ENCODE measurements around the gene JAZF1.
"Not testable (repeated sequence)": the region's sequence is repeated elsewhere in the genome, so short reads cannot be mapped to it uniquely, and the experiment has no call there.

JAZF1 gene

DNA sequence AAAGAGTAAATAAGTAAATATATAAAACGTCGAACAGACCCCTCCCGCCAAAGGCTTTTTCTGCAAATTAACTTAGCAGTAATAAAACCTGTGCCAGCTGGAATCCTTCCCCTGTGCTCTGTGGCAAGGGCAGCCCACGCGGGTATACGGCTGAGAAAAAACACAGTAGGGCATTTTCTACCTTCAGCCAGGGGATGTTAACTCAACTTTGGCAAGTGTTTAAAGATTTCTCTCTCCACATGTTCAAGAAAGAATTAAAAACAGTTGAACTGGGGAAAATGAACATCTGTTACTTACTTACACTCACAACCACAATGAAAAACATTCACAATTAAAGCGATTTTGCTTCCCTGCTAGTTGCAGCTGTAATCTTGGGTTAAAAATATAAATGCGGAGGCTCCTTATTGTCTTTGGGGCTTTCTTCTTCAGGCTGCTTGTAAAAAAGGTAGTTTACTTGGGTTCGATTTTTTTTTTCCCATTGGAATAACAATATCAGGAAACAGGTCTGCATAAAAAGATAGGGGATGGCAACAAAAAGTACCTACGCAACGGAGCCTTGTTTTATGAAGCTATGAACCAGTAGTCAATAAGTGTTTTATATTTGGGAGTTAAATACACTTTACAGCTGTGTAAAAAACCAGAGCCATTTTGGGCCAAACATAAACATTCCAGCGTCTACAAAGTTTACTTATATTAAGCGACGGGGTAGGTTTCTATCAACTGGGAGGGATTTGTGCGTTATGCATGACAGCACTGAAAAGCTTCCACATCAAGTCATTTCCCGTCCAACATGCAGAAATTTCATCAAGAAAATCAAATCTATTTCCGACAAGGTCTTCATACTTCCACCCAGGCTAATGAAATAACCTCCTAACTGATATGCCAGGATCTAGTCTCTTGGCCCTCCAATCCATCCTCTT, 308.0 kb downstream of the JAZF1 start:
- DNase-seq (ENCODE audit: low spot score), result no peak

DNA sequence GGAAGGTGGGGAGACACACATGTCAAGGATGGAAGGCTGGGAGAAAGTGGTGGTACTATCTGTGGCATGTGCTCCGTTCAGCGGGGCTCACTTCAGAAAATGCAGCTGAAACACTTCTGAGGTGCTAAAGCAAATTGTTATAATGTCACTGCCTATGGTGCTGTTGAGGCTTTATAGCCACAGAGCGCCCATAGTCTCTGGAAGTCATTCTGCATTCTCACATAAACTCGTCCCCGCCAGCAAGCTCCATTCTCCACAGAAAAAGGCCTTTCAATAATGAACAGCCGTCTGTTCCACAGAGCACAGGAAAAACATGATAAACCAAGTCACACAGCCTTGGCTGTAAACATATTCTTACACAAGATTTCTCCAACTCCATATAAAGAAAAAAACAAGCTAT, 308.7 kb downstream of the JAZF1 start:
- DNase-seq (ENCODE audit: low spot score), result no peak

DNA sequence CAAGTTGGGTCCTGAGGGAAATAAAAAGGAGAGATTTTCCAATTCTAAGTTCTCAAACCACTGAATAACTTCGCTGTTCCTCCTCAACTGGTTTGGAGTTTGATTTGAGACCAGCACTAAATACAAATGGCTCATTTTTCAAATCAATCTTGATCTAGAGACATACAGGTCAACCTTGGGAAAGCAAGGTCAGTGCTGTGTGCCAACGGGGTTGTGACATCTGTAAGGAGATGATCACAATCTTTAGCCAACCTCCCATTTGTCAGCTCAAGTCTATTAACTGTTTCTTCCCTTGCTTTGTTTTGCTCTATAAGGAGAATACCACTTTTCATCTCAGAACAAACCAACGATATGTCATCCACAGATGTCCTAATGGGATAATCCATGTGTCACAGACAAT, 309.5 kb downstream of the JAZF1 start:
- DNase-seq (ENCODE audit: low spot score), result no peak

- DNase-seq (ENCODE audit: low spot score), result no peak
These were observed 310.0 kb downstream of the JAZF1 start for GRCh38 chr7:27870595-27870994.

- no peak for DNase-seq (ENCODE audit: low spot score)
These were observed 311.5 kb downstream of the JAZF1 start for GRCh38 chr7:27869056-27869455.

- no peak for DNase-seq (ENCODE audit: low spot score)
These were observed 312.5 kb downstream of the JAZF1 start for GRCh38 chr7:27868131-27868550.

- no peak for DNase-seq (ENCODE audit: low spot score)
These were observed 313.5 kb downstream of the JAZF1 start for GRCh38 chr7:27866828-27867672.

DNA sequence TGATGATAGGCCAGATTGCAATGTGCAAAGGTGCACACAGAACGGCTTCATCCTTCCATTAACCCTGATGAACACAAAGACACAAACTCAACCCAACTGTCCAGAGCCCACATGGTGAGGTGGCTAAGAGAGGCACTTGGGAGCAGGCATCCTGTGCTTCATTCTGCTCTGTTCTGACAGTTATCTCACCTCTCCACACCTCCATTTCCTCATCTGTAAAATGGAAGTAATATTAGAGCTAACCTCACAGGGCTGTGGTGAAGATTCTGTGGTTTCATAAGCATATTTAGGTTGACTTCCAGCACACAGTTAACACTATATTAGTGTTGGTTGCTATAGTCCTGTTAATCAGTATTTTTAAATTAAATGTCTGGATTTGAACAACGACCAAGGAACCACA, 314.3 kb downstream of the JAZF1 start:
- DNase-seq (ENCODE audit: low spot score), result no peak

DNA sequence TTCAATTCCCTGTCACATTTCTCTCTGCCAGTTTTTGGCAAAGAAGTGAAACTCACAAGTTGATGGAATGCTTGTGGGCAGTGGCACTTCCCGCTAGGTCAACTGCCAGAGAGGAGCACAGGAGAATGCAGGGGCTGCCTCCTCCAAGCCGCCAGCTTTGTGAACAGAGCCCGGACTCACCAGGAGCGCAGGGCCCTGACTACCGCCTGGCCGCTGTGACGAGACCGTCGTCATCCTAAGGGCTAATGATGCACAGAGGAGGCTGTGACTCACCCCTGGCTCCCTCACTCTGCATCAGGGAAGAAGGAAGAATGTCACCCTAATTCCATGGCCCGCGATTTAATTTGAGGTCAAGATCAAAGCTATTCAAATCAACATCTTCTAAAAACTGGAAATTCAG, 316.7 kb downstream of the JAZF1 start:
- DNase-seq (ENCODE audit: low spot score), result no peak

DNA sequence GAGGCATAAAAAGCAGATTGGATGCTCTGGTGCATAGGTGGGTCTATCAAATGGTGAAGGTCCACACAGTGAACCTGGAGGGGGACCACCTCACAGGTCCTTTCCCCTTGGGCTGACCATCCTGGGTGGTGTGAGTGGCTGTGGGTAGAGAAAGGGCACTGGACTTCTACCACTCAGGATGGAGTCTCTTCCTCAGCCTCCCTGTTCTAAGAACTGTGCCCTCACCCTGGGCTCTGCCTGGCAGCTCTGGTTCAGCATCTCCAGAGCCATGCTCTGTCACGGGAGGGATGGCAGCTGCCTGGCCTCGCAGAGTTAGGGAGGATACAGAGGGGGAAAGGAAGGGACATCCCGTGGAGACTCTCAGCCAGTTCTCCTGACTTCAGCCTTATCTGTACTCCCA, 318.8 kb downstream of the JAZF1 start:
- DNase-seq (ENCODE audit: low spot score), result no peak

- no peak for DNase-seq (ENCODE audit: low spot score)
These were observed 319.8 kb downstream of the JAZF1 start for GRCh38 chr7:27860800-27861199.

DNA sequence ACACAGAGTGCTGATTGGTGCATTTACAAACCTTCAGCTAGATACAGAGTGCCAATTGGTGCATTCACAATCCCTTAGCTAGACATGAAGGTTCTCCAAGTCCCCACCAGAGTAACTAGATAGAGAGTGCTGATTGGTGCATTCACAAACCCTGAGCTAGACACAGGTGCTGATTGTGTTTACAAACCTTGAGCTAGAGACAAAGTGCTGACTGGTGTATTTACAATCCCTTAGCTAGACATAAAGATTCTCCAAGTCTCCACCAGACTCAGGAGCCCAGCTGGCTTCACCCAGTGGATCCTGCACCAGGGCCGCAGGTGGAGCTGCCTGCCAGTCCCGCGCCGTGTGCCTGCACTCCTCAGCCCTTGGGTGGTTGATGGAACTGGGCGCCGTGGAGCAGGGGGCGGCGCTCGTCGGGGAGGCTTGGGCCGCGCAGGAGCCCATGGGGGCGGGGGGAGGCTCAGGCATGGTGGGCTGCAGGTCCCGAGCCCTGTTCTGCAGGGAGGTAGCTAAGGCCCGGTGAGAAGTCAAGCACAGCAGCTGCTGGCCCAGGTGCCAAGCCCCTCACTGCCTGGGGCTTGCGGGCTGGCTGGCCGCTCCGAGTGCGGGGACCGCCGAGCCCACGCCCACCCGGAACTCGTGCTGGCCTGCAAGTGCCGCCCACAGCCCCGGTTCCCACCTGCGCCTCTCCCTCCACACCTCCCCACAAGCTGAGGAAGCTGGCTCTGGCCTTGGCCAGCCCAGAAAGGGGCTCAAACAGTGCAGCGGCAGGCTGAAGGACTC, 323.7 kb downstream of the JAZF1 start:
- not testable (repeated sequence) for DNase-seq (ENCODE audit: low spot score)

DNA sequence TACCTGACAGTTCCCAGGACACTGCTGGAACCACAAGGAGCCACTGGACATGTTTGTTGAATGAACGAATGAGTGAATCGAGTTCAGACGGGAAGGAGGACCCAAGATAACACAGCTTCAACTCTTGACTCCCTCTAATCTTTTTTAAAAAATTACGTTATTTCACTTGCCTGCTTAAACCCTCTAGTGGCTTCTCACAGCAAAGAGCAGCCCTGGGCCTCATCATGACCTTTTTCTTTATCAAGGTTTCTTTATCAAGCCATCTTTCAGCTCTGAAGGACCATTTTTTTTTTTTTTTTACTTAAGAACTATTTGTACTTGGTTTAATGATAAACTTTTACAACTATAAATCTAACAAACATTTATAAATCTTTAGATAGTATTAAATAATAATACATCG, 330.1 kb downstream of the JAZF1 start:
- DNase-seq (ENCODE audit: low spot score), result no peak

DNA sequence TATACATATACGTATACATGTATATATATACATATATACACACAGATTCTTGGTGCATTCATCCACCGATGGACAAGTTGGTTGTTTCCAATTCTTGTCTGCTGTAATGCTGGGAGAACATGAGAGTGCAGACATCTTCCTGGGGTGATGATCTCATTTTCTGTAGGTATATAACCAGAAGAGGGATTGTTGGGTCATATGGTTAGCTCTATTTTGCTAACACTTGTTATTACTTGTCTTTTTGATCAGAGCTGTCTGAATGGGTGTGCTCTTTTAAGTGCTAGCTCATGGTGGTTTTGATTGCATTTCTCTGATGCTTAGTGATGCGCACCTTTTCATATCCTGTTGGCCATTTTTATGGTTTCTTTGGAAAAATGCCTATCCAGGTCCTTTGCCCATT, 334.2 kb downstream of the JAZF1 start:
- DNase-seq (ENCODE audit: low spot score), result no peak

GRCh38 chr7:27843584-27844305, 336.9 kb downstream of the JAZF1 start:
- DNase-seq (ENCODE audit: low spot score), result no peak

DNA sequence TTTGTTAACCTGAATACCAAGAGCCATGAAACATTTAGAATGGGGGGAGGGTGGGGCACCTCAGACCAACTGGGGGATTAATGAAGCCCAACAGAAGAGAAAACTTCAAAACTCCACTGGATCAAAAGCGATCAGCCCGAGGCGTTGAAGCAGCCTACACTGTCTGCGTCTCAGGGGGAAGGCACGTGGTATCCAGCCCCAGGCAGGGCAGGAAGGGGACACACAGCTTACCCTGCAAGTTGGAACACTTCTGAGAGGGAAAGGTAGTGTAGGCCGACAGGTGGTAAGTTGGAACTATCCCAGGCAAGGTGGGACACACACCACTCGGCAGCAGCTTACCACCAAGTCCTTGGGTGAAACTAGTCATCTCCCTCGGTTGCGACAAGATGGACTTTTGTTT, 337.7 kb downstream of the JAZF1 start:
- no peak for DNase-seq (ENCODE audit: low spot score)

GRCh38 chr7:27842094-27842692, 338.4 kb downstream of the JAZF1 start:
- DNase-seq (ENCODE audit: low spot score), result no peak

- no peak for DNase-seq (ENCODE audit: low spot score)
These were observed 339.7 kb downstream of the JAZF1 start for GRCh38 chr7:27840760-27841364.

DNA sequence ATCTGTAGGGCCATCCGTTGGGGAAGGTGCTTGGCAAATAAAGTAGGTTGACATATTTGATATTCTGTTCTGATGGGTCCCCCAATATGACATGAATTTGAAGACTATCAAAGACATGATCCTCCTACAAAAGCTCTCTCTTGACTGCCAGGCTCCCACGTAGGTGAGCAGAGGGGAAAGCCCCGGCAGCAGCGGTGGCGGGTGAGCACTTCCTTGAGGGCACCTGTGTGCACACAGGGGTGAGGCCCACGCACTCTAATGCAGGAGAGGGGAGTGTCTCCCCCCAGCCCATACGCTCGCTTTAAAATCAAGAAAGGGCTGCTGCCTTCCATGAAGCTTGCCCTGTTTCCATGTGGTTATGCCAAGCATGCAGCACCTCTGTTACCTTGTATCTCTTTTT, 340.3 kb downstream of the JAZF1 start:
- DNase-seq (ENCODE audit: low spot score), result no peak

- no peak for DNase-seq (ENCODE audit: low spot score)
These were observed 341.5 kb downstream of the JAZF1 start for GRCh38 chr7:27839099-27839498.

GRCh38 chr7:27836536-27836935, 344.1 kb downstream of the JAZF1 start:
- no peak for DNase-seq (ENCODE audit: low spot score)

Measured in AG08396 (cell line).